ENCODE measurements around the gene DCXR. TPM values are rescaled to one million over a fixed set of nuclear protein-coding genes. Genes with fewer than 3 reads are reported as not detected.

Gene DCXR
- total and polyA plus RNA-seq, 2 of the 13 experiments (the other 11 are each of a cell fraction or from before 2014, with no cell fraction given): 287 to 311 TPM

DNA sequence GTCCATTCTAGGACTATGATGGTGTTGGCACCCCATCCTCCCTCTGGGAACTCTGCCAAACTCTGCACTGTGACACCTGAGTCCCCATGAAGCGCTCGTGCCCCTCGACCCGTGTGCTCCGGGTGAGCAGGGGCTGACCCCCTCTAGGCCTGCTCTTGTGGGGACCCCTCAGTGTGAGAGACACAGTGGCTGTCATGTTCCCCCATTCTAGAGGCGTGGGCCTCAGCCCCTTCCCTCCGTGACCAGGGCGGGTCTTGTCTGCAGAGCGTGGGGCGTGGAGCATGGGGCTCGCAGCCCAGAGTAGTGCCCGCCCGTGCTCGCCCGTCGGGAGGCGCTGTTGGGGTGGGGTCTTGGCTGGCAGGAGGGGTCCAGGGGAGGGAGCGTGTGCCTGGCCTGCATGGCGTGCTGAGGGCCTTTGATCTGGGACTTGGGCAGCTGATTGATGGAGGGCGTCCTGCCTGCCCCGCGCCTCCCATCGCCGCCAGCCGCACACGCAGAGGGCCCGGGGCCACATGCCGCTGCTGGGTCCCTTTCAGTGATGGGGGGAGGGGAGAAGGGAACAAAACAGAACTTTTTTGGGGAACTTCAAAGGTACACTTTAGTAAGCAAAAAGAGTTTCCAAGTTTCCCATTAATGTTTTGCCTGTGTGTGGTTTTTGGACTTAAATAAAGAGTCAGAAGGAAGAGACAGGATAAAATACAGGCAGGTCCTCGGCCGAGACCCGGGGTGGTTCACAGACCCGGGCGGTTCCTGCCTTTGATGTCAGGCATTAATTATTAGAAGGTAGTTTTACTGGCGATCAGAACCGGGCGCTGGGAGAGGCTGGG, 37.3 kb downstream of the DCXR start:
- Histone ChIP-seq H3K4me2 (ENCODE audit: low read depth, low read length) (peak overlapping the region; percentile 86), H3K4me3 (replicated peaks in 1 of 3; ENCODE audit: insufficient read depth in 1 of 3, low read depth in 2 of 3, low read length in 3 of 3) (peak overlapping the region; percentile 23 to 61 (median 26); a peak in 5 of 6 replicates), H3K36me3 (replicated peaks in 1 of 2; ENCODE audit: control insufficient read depth in 1 of 2, insufficient read depth in 2 of 2, low read length in 2 of 2) (peaks cover 0 to 5% of the 10 kb centered on the region in 2 experiments; a peak in 1 of 5 replicates), H2AFZ (ENCODE audit: low read length) (no peak overlapping the region), H3K27ac (ENCODE audit: extremely low read length, insufficient read depth, low read length) (peak overlapping the region; percentile 95), H4K20me1 (ENCODE audit: insufficient read depth, low read length) (no peaks in the 10 kb centered on the region), H3K27me3 (ENCODE audit: control insufficient read depth in 1 of 2, insufficient read depth in 2 of 2, low read length in 2 of 2) (no peaks in the 10 kb centered on the region), H3K4me1 (ENCODE audit: insufficient read depth, low read length) (peaks cover 100% of the 10 kb centered on the region), H3K9me3 (ENCODE audit: low read length) (no peaks in the 10 kb centered on the region), H3K9ac (ENCODE audit: insufficient read depth, low read depth, low read length) (peak overlapping the region; percentile 80), H3K79me2 (ENCODE audit: insufficient read depth, low read length) (peaks cover 76% of the 10 kb centered on the region)
- intact Hi-C loops (cut with micrococcal nuclease; ENCODE audit: unreplicated experiment): loop anchor here (1.0 kb wide), 2 partner anchors 8 to 21 kb away; no protein-coding TSS in a partner anchor
- in situ Hi-C loops (cut with HindIII; ENCODE audit: extremely low pct_ligation_motif_present, low pct_unique_long_range_greater_than_20kb): loop anchor here (5.0 kb wide), 1 partner anchor 43 kb away; no protein-coding TSS in a partner anchor
- no TSS peak for BruUV-seq (replicated peaks)
- FAIRE-seq (no peak), ATAC-seq (peak; percentile 40), DNase-seq (ENCODE audit: low spot score) (peak; percentile 98)
- CTCF ChIA-PET (ENCODE audit: low intra/inter-chr PET ratio, low total read pairs): interaction anchor here (0.9 to 2.3 kb wide), 5 partner anchors 9 to 40 kb away, joined by 3 to 25 read pairs (median 5); partner anchors contain the start of genes CENPX, LRRC45 and NOTUM
- WGBS (ENCODE audit: low lambda C conversion rate): 1% methylated on average over 20 of the region's 36 CpGs
- POLR2A ChIA-PET: interaction anchor here (0.5 to 16.1 kb wide), 9 partner anchors 8 to 288 kb away, joined by 3 to 470 read pairs (median 11); partner anchors contain the start of genes CENPX, LRRC45 and NOTUM
- TF ChIP-seq HOXA5 (CRISPR knock-in tag; IDR thresholded peaks at IDR 0.05): 0 out of 2 replicates have a peak, but pooled peaks have one; percentile 21
- peak; percentile 73 for TF ChIP-seq ZNF644 (CRISPR knock-in tag; IDR thresholded peaks at IDR 0.05; ENCODE audit: low read depth)
- no peak; the same call in 1 of the 2 replicates for TF ChIP-seq ZNF354B (CRISPR knock-in tag; IDR thresholded peaks at IDR 0.05)
- TF ChIP-seq PHF5A (CRISPR knock-in tag; IDR thresholded peaks at IDR 0.05; ENCODE audit: low read depth, unreplicated experiment): no peak
- TF ChIP-seq SRSF9 (IDR thresholded peaks at IDR 0.05; ENCODE audit: borderline replicate concordance, insufficient read depth, low read depth, low read length, poor library complexity, severe bottlenecking): no peak
- TF ChIP-seq ZNF101 (CRISPR knock-in tag; IDR thresholded peaks at IDR 0.05; ENCODE audit: borderline replicate concordance, low read depth): no peak
- TF ChIP-seq AHR (CRISPR knock-in tag; IDR thresholded peaks at IDR 0.05): no peak
- no peak for TF ChIP-seq XBP1 (CRISPR knock-in tag; IDR thresholded peaks at IDR 0.05)
- TF ChIP-seq, protein P1, sequence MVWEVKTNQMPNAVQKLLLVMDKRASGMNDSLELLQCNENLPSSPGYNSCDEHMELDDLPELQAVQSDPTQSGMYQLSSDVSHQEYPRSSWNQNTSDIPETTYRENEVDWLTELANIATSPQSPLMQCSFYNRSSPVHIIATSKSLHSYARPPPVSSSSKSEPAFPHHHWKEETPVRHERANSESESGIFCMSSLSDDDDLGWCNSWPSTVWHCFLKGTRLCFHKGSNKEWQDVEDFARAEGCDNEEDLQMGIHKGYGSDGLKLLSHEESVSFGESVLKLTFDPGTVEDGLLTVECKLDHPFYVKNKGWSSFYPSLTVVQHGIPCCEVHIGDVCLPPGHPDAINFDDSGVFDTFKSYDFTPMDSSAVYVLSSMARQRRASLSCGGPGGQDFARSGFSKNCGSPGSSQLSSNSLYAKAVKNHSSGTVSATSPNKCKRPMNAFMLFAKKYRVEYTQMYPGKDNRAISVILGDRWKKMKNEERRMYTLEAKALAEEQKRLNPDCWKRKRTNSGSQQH (CRISPR knock-in tag; IDR thresholded peaks at IDR 0.05; ENCODE audit: low read depth): no peak; the same call in 1 of the 2 replicates
- TF ChIP-seq, protein P2, sequence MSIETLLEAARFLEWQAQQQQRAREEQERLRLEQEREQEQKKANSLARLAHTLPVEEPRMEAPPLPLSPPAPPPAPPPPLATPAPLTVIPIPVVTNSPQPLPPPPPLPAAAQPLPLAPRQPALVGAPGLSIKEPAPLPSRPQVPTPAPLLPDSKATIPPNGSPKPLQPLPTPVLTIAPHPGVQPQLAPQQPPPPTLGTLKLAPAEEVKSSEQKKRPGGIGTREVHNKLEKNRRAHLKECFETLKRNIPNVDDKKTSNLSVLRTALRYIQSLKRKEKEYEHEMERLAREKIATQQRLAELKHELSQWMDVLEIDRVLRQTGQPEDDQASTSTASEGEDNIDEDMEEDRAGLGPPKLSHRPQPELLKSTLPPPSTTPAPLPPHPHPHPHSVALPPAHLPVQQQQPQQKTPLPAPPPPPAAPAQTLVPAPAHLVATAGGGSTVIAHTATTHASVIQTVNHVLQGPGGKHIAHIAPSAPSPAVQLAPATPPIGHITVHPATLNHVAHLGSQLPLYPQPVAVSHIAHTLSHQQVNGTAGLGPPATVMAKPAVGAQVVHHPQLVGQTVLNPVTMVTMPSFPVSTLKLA (IDR thresholded peaks at IDR 0.05): 0 out of 2 replicates have a peak, but pooled peaks have one; percentile 15
- TF ChIP-seq, protein P3, sequence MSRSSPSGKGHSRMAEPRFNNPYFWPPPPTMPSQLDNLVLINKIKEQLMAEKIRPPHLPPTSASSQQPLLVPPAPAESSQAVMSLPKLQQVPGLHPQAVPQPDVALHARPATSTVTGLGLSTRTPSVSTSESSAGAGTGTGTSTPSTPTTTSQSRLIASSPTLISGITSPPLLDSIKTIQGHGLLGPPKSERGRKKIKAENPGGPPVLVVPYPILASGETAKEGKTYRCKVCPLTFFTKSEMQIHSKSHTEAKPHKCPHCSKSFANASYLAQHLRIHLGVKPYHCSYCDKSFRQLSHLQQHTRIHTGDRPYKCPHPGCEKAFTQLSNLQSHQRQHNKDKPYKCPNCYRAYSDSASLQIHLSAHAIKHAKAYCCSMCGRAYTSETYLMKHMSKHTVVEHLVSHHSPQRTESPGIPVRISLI (CRISPR knock-in tag; IDR thresholded peaks at IDR 0.05; ENCODE audit: borderline replicate concordance): peak; percentile 48; the same call in 1 of the 2 replicates
- no peak for TF ChIP-seq ZNF484 (CRISPR knock-in tag; IDR thresholded peaks at IDR 0.05; ENCODE audit: borderline replicate concordance, low read depth)
- TF ChIP-seq, protein P4, sequence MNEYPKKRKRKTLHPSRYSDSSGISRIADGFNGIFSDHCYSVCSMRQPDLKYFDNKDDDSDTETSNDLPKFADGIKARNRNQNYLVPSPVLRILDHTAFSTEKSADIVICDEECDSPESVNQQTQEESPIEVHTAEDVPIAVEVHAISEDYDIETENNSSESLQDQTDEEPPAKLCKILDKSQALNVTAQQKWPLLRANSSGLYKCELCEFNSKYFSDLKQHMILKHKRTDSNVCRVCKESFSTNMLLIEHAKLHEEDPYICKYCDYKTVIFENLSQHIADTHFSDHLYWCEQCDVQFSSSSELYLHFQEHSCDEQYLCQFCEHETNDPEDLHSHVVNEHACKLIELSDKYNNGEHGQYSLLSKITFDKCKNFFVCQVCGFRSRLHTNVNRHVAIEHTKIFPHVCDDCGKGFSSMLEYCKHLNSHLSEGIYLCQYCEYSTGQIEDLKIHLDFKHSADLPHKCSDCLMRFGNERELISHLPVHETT (CRISPR knock-in tag; conservative IDR thresholded peaks at IDR 0.05): no peak
- peak; percentile 46 for TF ChIP-seq ZNF329 (CRISPR knock-in tag; IDR thresholded peaks at IDR 0.05; ENCODE audit: low read depth)
- TF ChIP-seq ZMAT3 (CRISPR knock-in tag; conservative IDR thresholded peaks at IDR 0.05): peak; percentile 79
